IMR-90 (cell line): Measurements from ENCODE around the gene CD55. TPM values are rescaled to one million over a fixed set of nuclear protein-coding genes. Genes with fewer than 3 reads are reported as not detected.

Experiments used
- ATAC-seq: fragments of 200-7000 bp; cut with Tn5 transposase; 2 replicates; pipeline ENCODE4 v1.9.1; 2020; ENCODE audit warnings: low read depth, mild to moderate bottlenecking, moderate library complexity
- BruUV-seq: library from RNA; stranded (reverse); fragments of 400-500 nt; replicated peaks from 2 replicates; lab custom pipeline; 2021; lab: Mats Ljungman, UMichigan
- CTCF ChIA-PET: fragments of 300-600 bp; formaldehyde crosslinking; extraction: SDS; loops from one replicate; lab custom pipeline; 2021; ENCODE audit warnings: antibody characterized with exemption; lab: Yijun Ruan, JAX
- POLR2A ChIA-PET: fragments of 300-600 bp; sonication (Branson Sonifier 250); formaldehyde crosslinking; loops from one replicate; lab custom pipeline; 2022; ENCODE audit warnings: antibody characterized with exemption; ENCODE audit not compliant: unreplicated experiment; lab: Charles Lee
- DNase-seq: peaks from one replicate; pipeline ENCODE4 v3.0.0; 2013
- H2AFZ ChIP-seq: replicated peaks from 2 replicates; pipeline ENCODE3; 2013; ENCODE audit warnings: low read length, mild to moderate bottlenecking; ENCODE audit not compliant: poor library complexity
- H2AK5ac ChIP-seq: 2 replicates; pipeline ENCODE4 v1.6.1; 2013; ENCODE audit warnings: low read depth, low read length, inconsistent platforms
- H2AK9ac ChIP-seq: replicated peaks from 2 replicates; pipeline ENCODE3; 2013; ENCODE audit warnings: mild to moderate bottlenecking, low read depth, low read length, moderate library complexity; ENCODE audit not compliant: poor library complexity
- H2BK120ac ChIP-seq: 2 replicates; pipeline ENCODE4 v1.6.1; 2013; ENCODE audit warnings: low read depth, low read length, inconsistent platforms
- H2BK15ac ChIP-seq: 3 replicates; pipeline ENCODE4 v1.6.1; 2013; ENCODE audit warnings: low read depth, low read length, inconsistent platforms
- H2BK20ac ChIP-seq: 2 replicates; pipeline ENCODE4 v1.6.1; 2013; ENCODE audit warnings: low read depth, mild to moderate bottlenecking, inconsistent platforms, low read length, moderate library complexity
- H2BK5ac ChIP-seq: 2 replicates; pipeline ENCODE4 v1.6.1; 2013; ENCODE audit warnings: mild to moderate bottlenecking, low read depth, low read length, inconsistent platforms; ENCODE audit not compliant: poor library complexity, severe bottlenecking
- H3K14ac ChIP-seq: replicated peaks from 2 replicates; pipeline ENCODE4 v1.6.1; 2013; ENCODE audit warnings: low read depth, low read length, inconsistent platforms
- H3K18ac ChIP-seq: 2 replicates; pipeline ENCODE4 v1.6.1; 2013; ENCODE audit warnings: low read depth, low read length, control low read depth
- H3K23ac ChIP-seq: 2 replicates; pipeline ENCODE4 v1.6.1; 2013; ENCODE audit warnings: low read depth, low read length, inconsistent platforms
- H3K27ac ChIP-seq: 2 replicates; pipeline ENCODE4 v1.5.1; 2013; ENCODE audit warnings: mild to moderate bottlenecking, control low read depth, low read length; ENCODE audit not compliant: insufficient read depth
- H3K27me3 ChIP-seq: 2 replicates; pipeline ENCODE4 v1.6.1; 2013; ENCODE audit warnings: low read length; ENCODE audit not compliant: control insufficient read depth, insufficient read depth
- H3K36me3 ChIP-seq: 2 replicates; pipeline ENCODE4 v1.6.1; 2013; ENCODE audit warnings: low read length, mixed read lengths; ENCODE audit not compliant: control insufficient read depth, insufficient read depth
- H3K4ac ChIP-seq: 2 replicates; pipeline ENCODE4 v1.6.1; 2013; ENCODE audit warnings: low read depth, low read length, inconsistent platforms
- H3K4me1 ChIP-seq: 2 replicates; pipeline ENCODE4 v1.6.1; 2013; ENCODE audit warnings: low read length, mixed read lengths; ENCODE audit not compliant: control insufficient read depth, insufficient read depth
- H3K4me2 ChIP-seq: 2 replicates; pipeline ENCODE4 v1.6.1; 2013; ENCODE audit warnings: low read depth, mild to moderate bottlenecking, control low read depth, low read length, moderate library complexity
- H3K4me3 ChIP-seq: 2 replicates; pipeline ENCODE4 v1.5.1; 2013; ENCODE audit warnings: low read depth, mild to moderate bottlenecking, control low read depth, low read length, moderate library complexity; ENCODE audit not compliant: insufficient read depth
- H3K56ac ChIP-seq: 2 replicates; pipeline ENCODE4 v1.6.1; 2013; ENCODE audit warnings: low read length, inconsistent platforms; ENCODE audit not compliant: insufficient read depth; ENCODE audit errors: extremely low read depth
- H3K79me1 ChIP-seq, 2 experiments: 2 replicates each; pipeline ENCODE4 v1.6.1; 2013; ENCODE audit warnings: low read length in 2 of 2, inconsistent platforms in 1 of 2, low read depth in 1 of 2
- H3K9ac ChIP-seq: 2 replicates; pipeline ENCODE4 v1.6.1; 2013; ENCODE audit warnings: low read depth, low read length, control low read depth
- H3K9me1 ChIP-seq: 2 replicates; pipeline ENCODE4 v1.6.1; 2013; ENCODE audit warnings: low read length, inconsistent platforms; ENCODE audit not compliant: insufficient read depth
- H3K9me3 ChIP-seq: 2 replicates; pipeline ENCODE4 v1.6.1; 2013; ENCODE audit warnings: low read length; ENCODE audit not compliant: control insufficient read depth, insufficient read depth
- H4K20me1 ChIP-seq: 2 replicates; pipeline ENCODE4 v1.6.1; 2013; ENCODE audit warnings: low read length, inconsistent platforms; ENCODE audit not compliant: insufficient read depth
- H4K5ac ChIP-seq: 2 replicates; pipeline ENCODE4 v1.6.1; 2013; ENCODE audit warnings: mild to moderate bottlenecking, low read depth, low read length, control low read depth
- H4K8ac ChIP-seq, 2 experiments: 2 replicates each; pipeline ENCODE4 v1.6.1; 2013; ENCODE audit warnings: low read depth in 2 of 2, low read length in 2 of 2, control low read depth in 1 of 2, inconsistent platforms in 1 of 2
- H4K91ac ChIP-seq: 2 replicates; pipeline ENCODE4 v1.6.1; 2013; ENCODE audit warnings: low read depth, low read length, inconsistent platforms; ENCODE audit not compliant: insufficient read depth
- BHLHE40 ChIP-seq: fragments of 150-350 bp; IDR thresholded peaks from 2 replicates; pipeline ENCODE4 v1.6.1; 2016; ENCODE audit warnings: mild to moderate bottlenecking, low read depth, low read length
- CEBPB ChIP-seq: IDR thresholded peaks from 2 replicates; pipeline ENCODE4 v1.6.1; 2012; ENCODE audit warnings: low read depth, low read length, improper control_type of control experiment
- CHD1 ChIP-seq: IDR thresholded peaks from 2 replicates; pipeline ENCODE4 v1.6.1; 2012; ENCODE audit warnings: low read depth, low read length, improper control_type of control experiment
- CTCF ChIP-seq: conservative IDR thresholded peaks from 2 replicates; pipeline ENCODE4 v1.5.1; 2012; ENCODE audit warnings: mild to moderate bottlenecking, low read depth, low read length, improper control_type of control experiment
- ELK1 ChIP-seq: fragments of 150-350 bp; IDR thresholded peaks from 2 replicates; pipeline ENCODE4 v1.6.1; 2016; ENCODE audit warnings: low read depth, mild to moderate bottlenecking, low read length, moderate library complexity, borderline replicate concordance
- FOS ChIP-seq: fragments of 150-350 bp; IDR thresholded peaks from 2 replicates; pipeline ENCODE4 v1.6.1; 2016; ENCODE audit warnings: low read depth, low read length
- MAFK ChIP-seq: IDR thresholded peaks from 2 replicates; pipeline ENCODE4 v1.6.1; 2012; ENCODE audit warnings: low read depth, low read length, improper control_type of control experiment
- MAZ ChIP-seq: IDR thresholded peaks from 2 replicates; pipeline ENCODE4 v1.6.1; 2012; ENCODE audit warnings: low read depth, mild to moderate bottlenecking, low read length, improper control_type of control experiment, moderate library complexity, borderline replicate concordance
- MXI1 ChIP-seq: IDR thresholded peaks from 2 replicates; pipeline ENCODE4 v1.6.1; 2012; ENCODE audit warnings: low read depth, mild to moderate bottlenecking, low read length, moderate library complexity, borderline replicate concordance
- NFE2L2 ChIP-seq: fragments of 150-350 bp; IDR thresholded peaks from 2 replicates; pipeline ENCODE4 v1.6.1; 2016; ENCODE audit warnings: low read depth, mild to moderate bottlenecking, low read length
- POLR2A ChIP-seq: IDR thresholded peaks from 2 replicates; pipeline ENCODE4 v1.6.1; 2012; ENCODE audit warnings: mild to moderate bottlenecking, low read depth, low read length
- RAD21 ChIP-seq: IDR thresholded peaks from 2 replicates; pipeline ENCODE4 v1.6.1; 2012; ENCODE audit warnings: low read length, improper control_type of control experiment
- RCOR1 ChIP-seq: IDR thresholded peaks from 2 replicates; pipeline ENCODE4 v1.6.1; 2012; ENCODE audit warnings: mild to moderate bottlenecking, low read length, improper control_type of control experiment; ENCODE audit not compliant: insufficient replicate concordance
- RFX5 ChIP-seq: IDR thresholded peaks from 2 replicates; pipeline ENCODE4 v1.8.0; 2012; ENCODE audit warnings: low read depth, mild to moderate bottlenecking, low read length, moderate library complexity
- SMC3 ChIP-seq: fragments of 150-350 bp; IDR thresholded peaks from 2 replicates; pipeline ENCODE4 v1.6.1; 2016; ENCODE audit warnings: low read depth, mild to moderate bottlenecking, antibody characterized with exemption, low read length, moderate library complexity
- USF2 ChIP-seq: fragments of 150-350 bp; IDR thresholded peaks from 2 replicates; pipeline ENCODE4 v1.6.1; 2017; ENCODE audit warnings: mild to moderate bottlenecking, antibody characterized with exemption, low read length, low read depth
- WGBS, 2 experiments: methylation state at CpG; one replicate each; pipeline versions ENCODE4 v1.1.5 to v1.1.7; 2013; ENCODE audit warnings: missing lambda C conversion rate in 2 of 2; ENCODE audit not compliant: insufficient read length in 1 of 2; ENCODE audit errors: extremely low coverage in 2 of 2; 5-methylcytosine and 5-hydroxymethylcytosine counted together
- dilution Hi-C: fragments of 300-500 bp; cut with HindIII; formaldehyde crosslinking; loops from one replicate; pipeline ENCODE4 v1.14.3; 2018; ENCODE audit warnings: low sequenced_read_pairs; ENCODE audit not compliant: unreplicated experiment
- in situ Hi-C: fragments of 300-500 bp; cut with MboI; formaldehyde crosslinking; loops from 3 replicates; pipeline ENCODE4 v1.14.3; 2019; ENCODE audit warnings: low sequenced_read_pairs, inconsistent platforms, mixed read lengths
- intact Hi-C: fragments of 100-400 bp; cut with micrococcal nuclease; formaldehyde crosslinking; loops from 2 replicates; pipeline ENCODE4 v1.10.0; 2022
- polyA plus RNA-seq, 3 experiments: library from polyadenylated mRNA; depleted of rRNA; stranded (reverse); fragments of >200 nt; gene quantifications; 2 replicates each; pipeline ENCODE4 v1.2.3, GENCODE V29; 2012; ENCODE audit warnings: low replicate concordance in 1 of 3
- total RNA-seq: library from RNA; depleted of rRNA; stranded (reverse); fragments of >200 nt; gene quantifications from 2 replicates; pipeline ENCODE4 v1.2.3, GENCODE V29; 2012

The CD55 gene
- total and polyA plus RNA-seq, 2 of the 4 experiments (the other 2 are of a cell fraction), result 6.6 to 11.5 TPM

GRCh38 chr1:207288315-207288714 is 33.2 kb upstream of the CD55 start:
- H3K9me1 ChIP-seq, result no peaks in the 10 kb centered on the region
- TF ChIP-seq SMC3, result no peak
- TF ChIP-seq FOS, result no peak
- no peak for TF ChIP-seq NFE2L2
- no peak for TF ChIP-seq MAZ
- TF ChIP-seq USF2, result no peak
- TF ChIP-seq RFX5, result no peak
- TF ChIP-seq MAFK, result no peak
- TF ChIP-seq POLR2A, result no peak
- TF ChIP-seq RCOR1, result no peak
- TF ChIP-seq CHD1, result no peak
- TF ChIP-seq RAD21, result no peak
- no peak for TF ChIP-seq MXI1
- no peak for TF ChIP-seq CEBPB
- TF ChIP-seq ELK1, result no peak
- no peak for TF ChIP-seq CTCF
- no peak for TF ChIP-seq BHLHE40
- H2BK120ac ChIP-seq, result no peak overlapping the region
- no peak overlapping the region for H2BK15ac ChIP-seq
- POLR2A ChIA-PET, result no interaction called here
- H2BK5ac ChIP-seq, result no peak overlapping the region
- H2BK20ac ChIP-seq, result no peak overlapping the region
- no peak for ATAC-seq
- no peaks in the 10 kb centered on the region; the same call in 1 of the 2 replicates for H3K27me3 ChIP-seq
- DNase-seq, result no peak
- H4K8ac ChIP-seq, result no peak overlapping the region
- no peak overlapping the region for H2AK5ac ChIP-seq
- no peak overlapping the region for H2AK9ac ChIP-seq
- no peak overlapping the region for H3K4ac ChIP-seq
- peaks cover 4% of the 10 kb centered on the region for H3K4me1 ChIP-seq
- no peaks in the 10 kb centered on the region for H3K36me3 ChIP-seq
- no peak overlapping the region for H3K4me3 ChIP-seq
- CTCF ChIA-PET, result no interaction called here
- no peak overlapping the region for H4K91ac ChIP-seq
- in situ Hi-C loops (no loop called here), dilution Hi-C loops (no loop called here), intact Hi-C loops (loop anchor here (5.0 kb wide), 1 partner anchor 46 kb away; no protein-coding TSS in a partner anchor)
- H4K5ac ChIP-seq, result no peak overlapping the region
- no peaks in the 10 kb centered on the region for H4K20me1 ChIP-seq
- no peak overlapping the region for H3K18ac ChIP-seq
- no peak overlapping the region for H3K56ac ChIP-seq
- no peaks in the 10 kb centered on the region for H3K79me1 ChIP-seq
- no peak overlapping the region for H3K23ac ChIP-seq
- H3K9ac ChIP-seq, result no peak overlapping the region
- no peak overlapping the region for H2AFZ ChIP-seq
- 52% methylated on average over 2 of the region's 4 CpGs; no CpG with 5 or more reads in 1 of the 2 experiments for WGBS, 2 experiments
- no peak overlapping the region for H3K27ac ChIP-seq
- H3K4me2 ChIP-seq, result no peak overlapping the region
- no TSS peak for BruUV-seq
- H3K9me3 ChIP-seq, result peaks cover 2% of the 10 kb centered on the region; the same call in 1 of the 2 replicates
- H3K14ac ChIP-seq, result no peak overlapping the region
